Measurements from ENCODE around the gene PRKAG2.

DNA sequence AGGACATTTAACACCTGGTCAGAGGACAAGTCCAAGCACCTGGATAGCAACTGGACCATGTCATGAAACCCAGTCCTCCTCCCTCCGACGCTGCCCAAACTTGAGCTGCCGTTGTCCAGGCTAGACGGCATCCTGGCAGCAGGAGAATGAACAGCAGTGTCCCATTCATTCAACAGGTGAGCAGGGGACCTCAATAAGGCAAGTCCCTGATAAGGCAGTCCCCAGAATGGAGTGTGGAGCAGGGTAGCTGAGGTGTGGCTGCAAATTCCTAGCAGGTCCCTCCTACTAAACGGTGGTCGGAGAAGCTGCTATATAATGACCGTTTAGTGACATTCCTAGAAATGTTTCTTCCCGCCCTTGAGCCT is 169.8 kb downstream of the PRKAG2 start:
- TF ChIP-seq, protein P1, sequence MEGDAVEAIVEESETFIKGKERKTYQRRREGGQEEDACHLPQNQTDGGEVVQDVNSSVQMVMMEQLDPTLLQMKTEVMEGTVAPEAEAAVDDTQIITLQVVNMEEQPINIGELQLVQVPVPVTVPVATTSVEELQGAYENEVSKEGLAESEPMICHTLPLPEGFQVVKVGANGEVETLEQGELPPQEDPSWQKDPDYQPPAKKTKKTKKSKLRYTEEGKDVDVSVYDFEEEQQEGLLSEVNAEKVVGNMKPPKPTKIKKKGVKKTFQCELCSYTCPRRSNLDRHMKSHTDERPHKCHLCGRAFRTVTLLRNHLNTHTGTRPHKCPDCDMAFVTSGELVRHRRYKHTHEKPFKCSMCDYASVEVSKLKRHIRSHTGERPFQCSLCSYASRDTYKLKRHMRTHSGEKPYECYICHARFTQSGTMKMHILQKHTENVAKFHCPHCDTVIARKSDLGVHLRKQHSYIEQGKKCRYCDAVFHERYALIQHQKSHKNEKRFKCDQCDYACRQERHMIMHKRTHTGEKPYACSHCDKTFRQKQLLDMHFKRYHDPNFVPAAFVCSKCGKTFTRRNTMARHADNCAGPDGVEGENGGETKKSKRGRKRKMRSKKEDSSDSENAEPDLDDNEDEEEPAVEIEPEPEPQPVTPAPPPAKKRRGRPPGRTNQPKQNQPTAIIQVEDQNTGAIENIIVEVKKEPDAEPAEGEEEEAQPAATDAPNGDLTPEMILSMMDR (IDR thresholded peaks at IDR 0.05): no peak
- TF ChIP-seq POLR2A (IDR thresholded peaks at IDR 0.05) (no peak), EP300 (IDR thresholded peaks at IDR 0.05) (no peak)
